ENCODE measurements around the gene RAP1A. TPM values are rescaled to one million over a fixed set of nuclear protein-coding genes. Genes with fewer than 3 reads are reported as not detected.

RAP1A gene
- total and polyA plus RNA-seq, 2 donors (not counting 3 experiments of a cell fraction or from before 2014, with no cell fraction given): 17.8 to 56.4 TPM

DNA sequence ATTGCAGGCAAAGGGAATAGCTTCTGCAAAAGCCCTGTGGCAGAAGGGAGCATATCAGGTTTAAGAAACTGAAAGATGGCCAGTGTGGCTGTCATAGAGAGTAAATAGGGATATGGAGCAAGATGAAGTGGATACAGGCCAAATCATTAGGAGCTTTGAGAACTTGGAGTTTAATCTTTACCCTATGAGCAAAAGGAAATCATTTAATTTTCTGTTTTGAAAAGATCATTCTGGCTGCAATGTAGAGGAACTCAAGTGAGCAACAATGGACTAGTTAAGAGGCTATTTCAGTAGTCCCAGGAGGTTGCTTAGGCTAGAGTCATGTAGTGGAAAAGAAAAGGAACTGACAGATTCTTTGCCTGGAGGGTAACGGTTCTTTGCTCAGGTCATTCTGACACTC lies 47.2 kb downstream of the RAP1A start:
- dilution Hi-C loops (cut with MboI; ENCODE audit: extremely low pct_ligation_motif_present, low sequenced_read_pairs): no loop called here
- Histone ChIP-seq H3K9ac (replicated peaks; ENCODE audit: extremely low read depth, insufficient read depth, low read length) (no peak overlapping the region), H3K27ac (ENCODE audit: insufficient read depth, low read depth, low read length) (no peak overlapping the region), H3K9me1 (replicated peaks; ENCODE audit: control insufficient read depth, extremely low read depth, insufficient read depth, low read length) (no peaks in the 10 kb centered on the region), H3K36me3 (ENCODE audit: control insufficient read depth in 2 of 2, extremely low read depth in 1 of 2, insufficient read depth in 2 of 2, low read length in 2 of 2) (no peaks in the 10 kb centered on the region), H3K79me2 (ENCODE audit: control insufficient read depth, insufficient read depth, low read length) (peaks cover 20% of the 10 kb centered on the region), H3K27me3 (ENCODE audit: control insufficient read depth in 2 of 2, insufficient read depth in 2 of 2, low read length in 2 of 2) (no peaks in the 10 kb centered on the region), H3K4me2 (ENCODE audit: insufficient read depth, low read length) (no peak overlapping the region), H3K9me3 (replicated peaks; ENCODE audit: control insufficient read depth, insufficient read depth, low read length) (no peaks in the 10 kb centered on the region), H3K4me3 (replicated peaks in 1 of 3; ENCODE audit: insufficient read depth in 1 of 3, low read depth in 1 of 3, low read length in 3 of 3) (no peak overlapping the region), H4K20me1 (replicated peaks; ENCODE audit: control insufficient read depth, extremely low read depth, insufficient read depth, low read length) (peaks cover 8% of the 10 kb centered on the region), H3K4me1 (ENCODE audit: control insufficient read depth, extremely low read depth, insufficient read depth, low read length) (peaks cover 2% of the 10 kb centered on the region), H2AFZ (ENCODE audit: low read depth, low read length) (no peak overlapping the region)
- no TSS peak for BruUV-seq (replicated peaks)
- POLR2A ChIA-PET: no interaction called here
- intact Hi-C loops (cut with micrococcal nuclease): no loop called here
- CTCF ChIA-PET: interaction anchor here (1.6 kb wide), 1 partner anchor 23 kb away, joined by 3 read pairs; no protein-coding TSS in a partner anchor
- no peak for TF ChIP-seq POLR2A (IDR thresholded peaks at IDR 0.05; ENCODE audit: low read depth, low read length)
- no peak for TF ChIP-seq JUN (IDR thresholded peaks at IDR 0.05; ENCODE audit: borderline replicate concordance, insufficient read depth, insufficient read length, low read depth)
- no peak for TF ChIP-seq FOS (IDR thresholded peaks at IDR 0.05; ENCODE audit: borderline replicate concordance, insufficient read depth, low read length)
- TF ChIP-seq, protein P1, sequence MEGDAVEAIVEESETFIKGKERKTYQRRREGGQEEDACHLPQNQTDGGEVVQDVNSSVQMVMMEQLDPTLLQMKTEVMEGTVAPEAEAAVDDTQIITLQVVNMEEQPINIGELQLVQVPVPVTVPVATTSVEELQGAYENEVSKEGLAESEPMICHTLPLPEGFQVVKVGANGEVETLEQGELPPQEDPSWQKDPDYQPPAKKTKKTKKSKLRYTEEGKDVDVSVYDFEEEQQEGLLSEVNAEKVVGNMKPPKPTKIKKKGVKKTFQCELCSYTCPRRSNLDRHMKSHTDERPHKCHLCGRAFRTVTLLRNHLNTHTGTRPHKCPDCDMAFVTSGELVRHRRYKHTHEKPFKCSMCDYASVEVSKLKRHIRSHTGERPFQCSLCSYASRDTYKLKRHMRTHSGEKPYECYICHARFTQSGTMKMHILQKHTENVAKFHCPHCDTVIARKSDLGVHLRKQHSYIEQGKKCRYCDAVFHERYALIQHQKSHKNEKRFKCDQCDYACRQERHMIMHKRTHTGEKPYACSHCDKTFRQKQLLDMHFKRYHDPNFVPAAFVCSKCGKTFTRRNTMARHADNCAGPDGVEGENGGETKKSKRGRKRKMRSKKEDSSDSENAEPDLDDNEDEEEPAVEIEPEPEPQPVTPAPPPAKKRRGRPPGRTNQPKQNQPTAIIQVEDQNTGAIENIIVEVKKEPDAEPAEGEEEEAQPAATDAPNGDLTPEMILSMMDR (IDR thresholded peaks at IDR 0.05; ENCODE audit: extremely low read depth in 1 of 2, insufficient read depth in 1 of 2, low read depth in 1 of 2, low read length in 2 of 2): no peak
- TF ChIP-seq GATA2 (IDR thresholded peaks at IDR 0.05; ENCODE audit: insufficient read depth, insufficient read length, low read depth, low read length): no peak
- TF ChIP-seq MYC (IDR thresholded peaks at IDR 0.05; ENCODE audit: low read depth, low read length): no peak
- no peak for TF ChIP-seq EZH2 (IDR thresholded peaks at IDR 0.05; ENCODE audit: borderline replicate concordance, low read depth, low read length, severe bottlenecking)
- TF ChIP-seq, protein P2, sequence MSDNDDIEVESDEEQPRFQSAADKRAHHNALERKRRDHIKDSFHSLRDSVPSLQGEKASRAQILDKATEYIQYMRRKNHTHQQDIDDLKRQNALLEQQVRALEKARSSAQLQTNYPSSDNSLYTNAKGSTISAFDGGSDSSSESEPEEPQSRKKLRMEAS (IDR thresholded peaks at IDR 0.05; ENCODE audit: insufficient read depth, insufficient read length): no peak
- TF ChIP-seq POLR2AphosphoS5 (IDR thresholded peaks at IDR 0.05; ENCODE audit: insufficient read depth, low read depth, low read length): no peak
- no peak for FAIRE-seq
- DNase-seq (ENCODE audit: low read depth, low spot score): no peak
